A549 (cell line): ENCODE data around the gene CD226. TPM values are rescaled to one million over a fixed set of nuclear protein-coding genes. Genes with fewer than 3 reads are reported as not detected.

ENCODE experiments used
- ATAC-seq, 2 experiments: fragments of 200-7000 bp in 1 of 2; fragments of >200 bp in 1 of 2; cut with Nextera tagmentation in 1 of 2; cut with Tn5 transposase in 1 of 2; 3 replicates each; pipeline versions ENCODE4 v1.8.0 to v1.9.1; 2018 to 2020; ENCODE audit warnings: mild to moderate bottlenecking in 1 of 2, moderate library complexity in 1 of 2
- CTCF ChIA-PET: fragments of 300-600 bp; sonication (Branson Sonifier 250); formaldehyde crosslinking; extraction: SDS; loops from one replicate; lab custom pipeline; 2021; ENCODE audit warnings: antibody characterized with exemption, inconsistent platforms; lab: Yijun Ruan, JAX
- POLR2A ChIA-PET: fragments of 350-600 bp; formaldehyde crosslinking; extraction: SDS; loops from one replicate; lab custom pipeline; 2021; ENCODE audit warnings: antibody characterized with exemption, inconsistent platforms; lab: Yijun Ruan, JAX
- DNase-seq, 2 experiments: peaks; one replicate each; pipeline versions ENCODE4 v3.0.0 to v3.0.0-alpha.2; 2011 to 2016; ENCODE audit warnings: low read depth in 1 of 2, low spot score in 1 of 2
- FAIRE-seq: peaks from 2 replicates; lab custom pipeline; 2011; peaks lifted over from hg19 to GRCh38; lab: Jason Lieb, UNC
- H3K27ac ChIP-seq, 2 experiments: fragments of >200 bp; sonication (Bioruptor Twin); formaldehyde crosslinking; 3 replicates each; pipeline ENCODE4 v1.5.1; 2016 to 2017
- H3K4me1 ChIP-seq: fragments of >200 bp; sonication (Bioruptor Twin); formaldehyde crosslinking; 3 replicates; pipeline ENCODE4 v1.6.1; 2016
- H3K4me2 ChIP-seq: fragments of >200 bp; sonication (Bioruptor Twin); formaldehyde crosslinking; 3 replicates; pipeline ENCODE4 v1.6.1; 2016
- H3K4me3 ChIP-seq: fragments of >200 bp; sonication (Bioruptor Twin); formaldehyde crosslinking; 3 replicates; pipeline ENCODE4 v1.5.1; 2016
- H3K9me3 ChIP-seq: fragments of >200 bp; sonication (Bioruptor Twin); formaldehyde crosslinking; 3 replicates; pipeline ENCODE4 v1.6.1; 2016
- ATOH8 ChIP-seq: fragments of 250-450 bp; sonication (Bioruptor Pico); IDR thresholded peaks from 2 replicates; pipeline ENCODE4 v1.5.0; 2020; ENCODE audit warnings: low read depth, mild to moderate bottlenecking, moderate library complexity
- CBX8 ChIP-seq: fragments of 200-600 bp; sonication (generic); IDR thresholded peaks from 2 replicates; pipeline ENCODE4 v1.6.1; 2016
- EP300 ChIP-seq, 2 experiments: fragments of >200 bp; sonication (Bioruptor Twin); formaldehyde crosslinking; IDR thresholded peaks; 2 replicates in 1 of 2; 3 replicates in 1 of 2; pipeline ENCODE4 v1.6.1; 2016 to 2017
- FOSL2 ChIP-seq, 2 experiments: fragments of 450-650 bp in 1 of 2; fragments of >200 bp in 1 of 2; sonication (Bioruptor Twin) in 1 of 2; formaldehyde crosslinking; IDR thresholded peaks; 2 replicates each; pipeline versions ENCODE4 v1.5.0 to v1.6.1; 2016 to 2020; ENCODE audit warnings: mild to moderate bottlenecking in 1 of 2, moderate library complexity in 1 of 2
- FOXS1 ChIP-seq: fragments of 250-450 bp; sonication (Bioruptor Pico); IDR thresholded peaks from 2 replicates; pipeline ENCODE4 v1.5.0; 2020; ENCODE audit warnings: mild to moderate bottlenecking, moderate library complexity
- GATA3 ChIP-seq: IDR thresholded peaks from 2 replicates; pipeline ENCODE4 v1.6.1; 2012; ENCODE audit warnings: borderline replicate concordance
- HDAC2 ChIP-seq: fragments of 200-600 bp; sonication (generic); IDR thresholded peaks from 2 replicates; pipeline ENCODE4 v1.6.1; 2016
- HEYL ChIP-seq: fragments of 250-450 bp; sonication (Bioruptor Pico); IDR thresholded peaks from 2 replicates; pipeline ENCODE4 v1.8.0; 2021; ENCODE audit warnings: mild to moderate bottlenecking, moderate library complexity
- HOXB5 ChIP-seq: fragments of 250-450 bp; sonication (Bioruptor Pico); IDR thresholded peaks from 2 replicates; pipeline ENCODE4 v1.5.0; 2020; ENCODE audit warnings: mild to moderate bottlenecking, moderate library complexity
- JUN ChIP-seq, 2 experiments: fragments of >200 bp; sonication (Bioruptor Twin); formaldehyde crosslinking; IDR thresholded peaks; 2 replicates in 1 of 2; 3 replicates in 1 of 2; pipeline ENCODE4 v1.6.1; 2016 to 2017
- JUNB ChIP-seq: fragments of >200 bp; sonication (Bioruptor Twin); formaldehyde crosslinking; IDR thresholded peaks from 2 replicates; pipeline ENCODE4 v1.6.1; 2016
- KDM1A ChIP-seq: fragments of 200-600 bp; sonication (generic); IDR thresholded peaks from 2 replicates; pipeline ENCODE4 v1.6.1; 2016; ENCODE audit warnings: low read depth, mild to moderate bottlenecking
- NPAS2 ChIP-seq: fragments of 250-450 bp; sonication (Bioruptor Pico); IDR thresholded peaks from 2 replicates; pipeline ENCODE4 v1.8.0; 2022; ENCODE audit warnings: mild to moderate bottlenecking, moderate library complexity, borderline replicate concordance
- PHF8 ChIP-seq: fragments of 200-600 bp; sonication (generic); IDR thresholded peaks from 2 replicates; pipeline ENCODE4 v1.6.1; 2016; ENCODE audit warnings: low read depth, mild to moderate bottlenecking, antibody characterized with exemption, moderate library complexity, borderline replicate concordance
- POLR2AphosphoS2 ChIP-seq: conservative IDR thresholded peaks from 2 replicates; pipeline ENCODE4 v1.6.1; 2012; ENCODE audit warnings: low read length, improper control_type of control experiment, inconsistent platforms
- RARB ChIP-seq: fragments of 250-450 bp; sonication (Bioruptor Pico); IDR thresholded peaks from 2 replicates; pipeline ENCODE4 v1.8.0; 2021; ENCODE audit warnings: mild to moderate bottlenecking, moderate library complexity
- RCOR1 ChIP-seq: fragments of 150-350 bp; IDR thresholded peaks from 2 replicates; pipeline ENCODE4 v1.6.1; 2014; ENCODE audit warnings: antibody characterized with exemption, low read length, low read depth
- SMC3 ChIP-seq: fragments of >200 bp; sonication (Bioruptor Twin); formaldehyde crosslinking; IDR thresholded peaks from 3 replicates; pipeline ENCODE4 v1.6.1; 2018; ENCODE audit warnings: inconsistent platforms
- TFCP2L1 ChIP-seq: fragments of 250-450 bp; sonication (Bioruptor Pico); IDR thresholded peaks from 2 replicates; pipeline ENCODE4 v1.5.0; 2021; ENCODE audit warnings: mild to moderate bottlenecking
- TP53 ChIP-seq: fragments of 250-450 bp; sonication (Bioruptor Pico); IDR thresholded peaks from 2 replicates; pipeline ENCODE4 v1.5.0; 2021; ENCODE audit warnings: mild to moderate bottlenecking, moderate library complexity
- ZNF302 ChIP-seq: fragments of 250-450 bp; sonication (Bioruptor Pico); IDR thresholded peaks from 2 replicates; pipeline ENCODE4 v1.9.0; 2021; ENCODE audit warnings: inconsistent platforms, mild to moderate bottlenecking, moderate library complexity
- WGBS: methylation state at CpG from one replicate; pipeline ENCODE4 v1.1.6; 2017; ENCODE audit errors: missing lambda C conversion rate; 5-methylcytosine and 5-hydroxymethylcytosine counted together
- polyA plus RNA-seq, 4 experiments: library from polyadenylated mRNA; depleted of rRNA in 3 of 4; stranded (reverse); fragments of >200 nt; fragmentation: RNase III in 1 of 4; extraction: RNeasy Plus Mini Kit Qiagen cat#74134 plus additional on column Dnase treatment in 1 of 4; gene quantifications; 2 replicates in 3 of 4; 3 replicates in 1 of 4; pipeline ENCODE4 v1.2.3, GENCODE V29; 2011 to 2017
- TF ChIP-seq, protein P1 (sequence below): fragments of 250-450 bp; sonication (Bioruptor Pico); IDR thresholded peaks from 2 replicates; pipeline ENCODE4 v1.5.0; 2021; ENCODE audit warnings: mild to moderate bottlenecking, moderate library complexity, borderline replicate concordance
- TF ChIP-seq, protein P2 (sequence below): fragments of >200 bp; sonication (Bioruptor Twin); formaldehyde crosslinking; IDR thresholded peaks from 2 replicates; pipeline ENCODE4 v1.6.1; 2016
- TF ChIP-seq, protein P3 (sequence below): IDR thresholded peaks from 2 replicates; pipeline ENCODE4 v1.6.1; 2012

Gene CD226
- polyA plus RNA-seq, 2 of the 4 experiments (the other 2 are of a cell fraction), result 0.28 to 0.92 TPM

- no peak for TF ChIP-seq CBX8
- no peak for TF ChIP-seq SMC3
- TF ChIP-seq, protein P1, sequence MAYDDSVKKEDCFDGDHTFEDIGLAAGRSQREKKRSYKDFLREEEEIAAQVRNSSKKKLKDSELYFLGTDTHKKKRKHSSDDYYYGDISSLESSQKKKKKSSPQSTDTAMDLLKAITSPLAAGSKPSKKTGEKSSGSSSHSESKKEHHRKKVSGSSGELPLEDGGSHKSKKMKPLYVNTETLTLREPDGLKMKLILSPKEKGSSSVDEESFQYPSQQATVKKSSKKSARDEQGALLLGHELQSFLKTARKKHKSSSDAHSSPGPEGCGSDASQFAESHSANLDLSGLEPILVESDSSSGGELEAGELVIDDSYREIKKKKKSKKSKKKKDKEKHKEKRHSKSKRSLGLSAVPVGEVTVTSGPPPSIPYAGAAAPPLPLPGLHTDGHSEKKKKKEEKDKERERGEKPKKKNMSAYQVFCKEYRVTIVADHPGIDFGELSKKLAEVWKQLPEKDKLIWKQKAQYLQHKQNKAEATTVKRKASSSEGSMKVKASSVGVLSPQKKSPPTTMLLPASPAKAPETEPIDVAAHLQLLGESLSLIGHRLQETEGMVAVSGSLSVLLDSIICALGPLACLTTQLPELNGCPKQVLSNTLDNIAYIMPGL (CRISPR knock-in tag), result no peak
- no peak for TF ChIP-seq ATOH8 (CRISPR knock-in tag)
- TF ChIP-seq POLR2AphosphoS2, result no peak
Observed at GRCh38 chr18:69885355-69885754, 62.3 kb downstream of the CD226 start (continued).

- 45% methylated on average over 3 of the region's 3 CpGs for WGBS
- no peaks in the 10 kb centered on the region for H3K9me3 ChIP-seq
- no peaks in the 10 kb centered on the region for H3K4me1 ChIP-seq
- ATAC-seq (no peak), FAIRE-seq (no peak), DNase-seq (no peak)
- no peak overlapping the region for H3K27ac ChIP-seq
- H3K4me3 ChIP-seq, result no peak overlapping the region
- H3K4me2 ChIP-seq, result no peak overlapping the region
- CTCF ChIA-PET, result no interaction called here
- TF ChIP-seq NPAS2 (CRISPR knock-in tag) (no peak), RARB (no peak), HEYL (CRISPR knock-in tag) (no peak), FOXS1 (CRISPR knock-in tag) (no peak), FOSL2 (IDR thresholded peaks at IDR 0.05) (no peak), FOSL2 (CRISPR knock-in tag; IDR thresholded peaks at IDR 0.05) (no peak), TP53 (CRISPR knock-in tag) (no peak), POLR2AphosphoS2 (no peak), GATA3 (no peak)
- TF ChIP-seq, protein P2, sequence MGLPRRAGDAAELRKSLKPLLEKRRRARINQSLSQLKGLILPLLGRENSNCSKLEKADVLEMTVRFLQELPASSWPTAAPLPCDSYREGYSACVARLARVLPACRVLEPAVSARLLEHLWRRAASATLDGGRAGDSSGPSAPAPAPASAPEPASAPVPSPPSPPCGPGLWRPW, result no peak
- POLR2A ChIA-PET, result no interaction called here
Observed at GRCh38 chr18:69883781-69884180, 63.9 kb downstream of the CD226 start.

GRCh38 chr18:69882965-69883668 lies 64.6 kb downstream of the CD226 start:
- H3K4me3 ChIP-seq, result no peak overlapping the region
- WGBS, result 61% methylated on average over 6 of the region's 6 CpGs
- ATAC-seq (no peak), FAIRE-seq (no peak), DNase-seq (no peak)
- ChIA-PET CTCF (no interaction called here), POLR2A (no interaction called here)
- H3K4me1 ChIP-seq, result no peaks in the 10 kb centered on the region
- TF ChIP-seq KDM1A, result no peak
- TF ChIP-seq ATOH8 (CRISPR knock-in tag), result no peak
- TF ChIP-seq ZNF302, result no peak
- no peak for TF ChIP-seq JUNB
- no peak for TF ChIP-seq PHF8
- TF ChIP-seq FOSL2 (IDR thresholded peaks at IDR 0.05), result no peak
- no peak for TF ChIP-seq FOSL2 (CRISPR knock-in tag; IDR thresholded peaks at IDR 0.05)
- TF ChIP-seq EP300 (IDR thresholded peaks at IDR 0.05), result no peak
- TF ChIP-seq HOXB5, result no peak
- TF ChIP-seq, protein P3, sequence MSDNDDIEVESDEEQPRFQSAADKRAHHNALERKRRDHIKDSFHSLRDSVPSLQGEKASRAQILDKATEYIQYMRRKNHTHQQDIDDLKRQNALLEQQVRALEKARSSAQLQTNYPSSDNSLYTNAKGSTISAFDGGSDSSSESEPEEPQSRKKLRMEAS, result no peak
- TF ChIP-seq TFCP2L1 (CRISPR knock-in tag), result no peak
- no peak for TF ChIP-seq RCOR1
- no peak for TF ChIP-seq HDAC2
- TF ChIP-seq TP53 (CRISPR knock-in tag), result no peak
- TF ChIP-seq JUN (IDR thresholded peaks at IDR 0.05), result no peak
- H3K4me2 ChIP-seq, result no peak overlapping the region
- no peaks in the 10 kb centered on the region for H3K9me3 ChIP-seq
- H3K27ac ChIP-seq, result no peak overlapping the region
